Fibroblast of lung (primary cell): ENCODE results near the gene APPL2. TPM values are rescaled to one million over a fixed set of nuclear protein-coding genes. Genes with fewer than 3 reads are reported as not detected.
A peak's percentile ranks its signal among the peaks of the same experiment; 100 is the strongest.

Experiments used
- DNase-seq, 2 donors: peaks; one replicate each; pipeline versions ENCODE4 v3.0.0 to v3.0.0-alpha.2; 2010; ENCODE audit warnings: low read depth in 2 of 2
- H2AFZ ChIP-seq: 2 replicates; pipeline ENCODE4 v1.5.1; 2012; ENCODE audit warnings: low read length, control low read depth, inconsistent platforms
- H3K27ac ChIP-seq: 2 replicates; pipeline ENCODE4 v1.5.1; 2011; ENCODE audit warnings: low read length, control low read depth; ENCODE audit not compliant: insufficient read depth
- H3K27me3 ChIP-seq: 2 replicates; pipeline ENCODE4 v1.5.1; 2011; ENCODE audit warnings: mild to moderate bottlenecking, low read length; ENCODE audit not compliant: control insufficient read depth, insufficient read depth
- H3K36me3 ChIP-seq: 2 replicates; pipeline ENCODE4 v1.5.1; 2011; ENCODE audit warnings: low read length; ENCODE audit not compliant: control insufficient read depth, insufficient read depth
- H3K4me1 ChIP-seq: 2 replicates; pipeline ENCODE4 v1.5.1; 2011; ENCODE audit warnings: low read length; ENCODE audit not compliant: control insufficient read depth, insufficient read depth; ENCODE audit errors: extremely low read depth
- H3K4me2 ChIP-seq: 2 replicates; pipeline ENCODE4 v1.5.1; 2011; ENCODE audit warnings: low read length, control low read depth; ENCODE audit not compliant: insufficient read depth; ENCODE audit errors: extremely low read depth
- H3K4me3 ChIP-seq, 4 experiments: fragments of 200-600 bp in 1 of 4; sonication (generic) in 1 of 4; replicated peaks in 1 of 4; 2 replicates each; pipeline ENCODE4 v1.5.1; 2011 to 2016; ENCODE audit warnings: low read length in 4 of 4, low read depth in 3 of 4, mild to moderate bottlenecking in 3 of 4, control low read depth in 2 of 4, inconsistent platforms in 1 of 4, mixed read lengths in 1 of 4; ENCODE audit not compliant: insufficient read depth in 1 of 4; ENCODE audit errors: control extremely low read depth in 1 of 4
- H3K79me2 ChIP-seq: 2 replicates; pipeline ENCODE4 v1.5.1; 2012; ENCODE audit warnings: mild to moderate bottlenecking, low read length, inconsistent platforms; ENCODE audit not compliant: control insufficient read depth, insufficient read depth
- H3K9ac ChIP-seq: 2 replicates; pipeline ENCODE4 v1.5.1; 2011; ENCODE audit warnings: mild to moderate bottlenecking, low read length, control low read depth; ENCODE audit not compliant: insufficient read depth
- H3K9me3 ChIP-seq: 2 replicates; pipeline ENCODE4 v1.5.1; 2012; ENCODE audit warnings: low read depth, low read length; ENCODE audit not compliant: control insufficient read depth, insufficient read depth
- H4K20me1 ChIP-seq: 2 replicates; pipeline ENCODE4 v1.5.1; 2011; ENCODE audit warnings: low read length; ENCODE audit not compliant: control insufficient read depth, insufficient read depth; ENCODE audit errors: extremely low read depth
- EZH2 ChIP-seq: IDR thresholded peaks from 2 replicates; pipeline ENCODE4 v1.5.1; 2012; ENCODE audit warnings: low read length, control low read depth, mild to moderate bottlenecking; ENCODE audit errors: missing control alignments
- polyA plus RNA-seq, 2 donors: library from polyadenylated mRNA; depleted of rRNA in 1 of 2; stranded (reverse) in 1 of 2; unstranded in 1 of 2; fragments of >200 nt; gene quantifications; 2 replicates each; pipeline ENCODE4 v1.2.1, GENCODE V29; 2011 to 2012; ENCODE audit warnings: missing spikeins in 1 of 2
- total RNA-seq: library from RNA; depleted of rRNA; stranded (reverse); fragments of >200 nt; gene quantifications from 2 replicates; pipeline ENCODE4 v1.2.1, GENCODE V29; 2014
- TF ChIP-seq, protein P1 (sequence below), 2 donors: IDR thresholded peaks in 1 of 2; conservative IDR thresholded peaks in 1 of 2; 1 replicate in 1 of 2; 2 replicates in 1 of 2; pipeline ENCODE4 v1.5.1; 2011 to 2012; ENCODE audit warnings: low read length in 2 of 2, control low read depth in 1 of 2, inconsistent platforms in 1 of 2, low read depth in 1 of 2, mild to moderate bottlenecking in 1 of 2

Gene APPL2
- total and polyA plus RNA-seq, 2 donors (not counting 1 experiment from before 2014, with no cell fraction given), result 53.8 to 68.0 TPM

- H3K4me1 ChIP-seq, result no peaks in the 10 kb centered on the region
- no peaks in the 10 kb centered on the region for H3K36me3 ChIP-seq
- DNase-seq, result no peak
- H4K20me1 ChIP-seq, result no peaks in the 10 kb centered on the region
- no peak overlapping the region for H2AFZ ChIP-seq
- no peak overlapping the region for H3K9ac ChIP-seq
- H3K27ac ChIP-seq, result no peak overlapping the region
- peaks cover 29% of the 10 kb centered on the region for H3K79me2 ChIP-seq
- no peak overlapping the region for H3K4me2 ChIP-seq
- TF ChIP-seq, protein P1, sequence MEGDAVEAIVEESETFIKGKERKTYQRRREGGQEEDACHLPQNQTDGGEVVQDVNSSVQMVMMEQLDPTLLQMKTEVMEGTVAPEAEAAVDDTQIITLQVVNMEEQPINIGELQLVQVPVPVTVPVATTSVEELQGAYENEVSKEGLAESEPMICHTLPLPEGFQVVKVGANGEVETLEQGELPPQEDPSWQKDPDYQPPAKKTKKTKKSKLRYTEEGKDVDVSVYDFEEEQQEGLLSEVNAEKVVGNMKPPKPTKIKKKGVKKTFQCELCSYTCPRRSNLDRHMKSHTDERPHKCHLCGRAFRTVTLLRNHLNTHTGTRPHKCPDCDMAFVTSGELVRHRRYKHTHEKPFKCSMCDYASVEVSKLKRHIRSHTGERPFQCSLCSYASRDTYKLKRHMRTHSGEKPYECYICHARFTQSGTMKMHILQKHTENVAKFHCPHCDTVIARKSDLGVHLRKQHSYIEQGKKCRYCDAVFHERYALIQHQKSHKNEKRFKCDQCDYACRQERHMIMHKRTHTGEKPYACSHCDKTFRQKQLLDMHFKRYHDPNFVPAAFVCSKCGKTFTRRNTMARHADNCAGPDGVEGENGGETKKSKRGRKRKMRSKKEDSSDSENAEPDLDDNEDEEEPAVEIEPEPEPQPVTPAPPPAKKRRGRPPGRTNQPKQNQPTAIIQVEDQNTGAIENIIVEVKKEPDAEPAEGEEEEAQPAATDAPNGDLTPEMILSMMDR (conservative IDR thresholded peaks at IDR 0.05 in 1 of 2, IDR thresholded peaks at IDR 0.05 in 1 of 2; ENCODE audit: low read depth in 1 of 2, low read length in 2 of 2), result no peak
- no peak for TF ChIP-seq EZH2
- H3K4me3 ChIP-seq, result no peak overlapping the region
- H3K9me3 ChIP-seq, result no peaks in the 10 kb centered on the region
- H3K27me3 ChIP-seq, result no peaks in the 10 kb centered on the region
Observed at GRCh38 chr12:105237666-105238065, 1.7 kb upstream of the APPL2 start.

- peaks cover 5% of the 10 kb centered on the region for H3K4me1 ChIP-seq
- peak overlapping the region; percentile 89 for H3K9ac ChIP-seq
- H3K4me3 ChIP-seq, result peak overlapping the region; percentile 85 to 96 (median 91)
- H3K27me3 ChIP-seq, result no peaks in the 10 kb centered on the region
- TF ChIP-seq EZH2, result no peak
- TF ChIP-seq, protein P1 (conservative IDR thresholded peaks at IDR 0.05 in 1 of 2, IDR thresholded peaks at IDR 0.05 in 1 of 2; ENCODE audit: low read depth in 1 of 2, low read length in 2 of 2), result no peak
- DNase-seq, result peak in 1 of 2 donors; percentile 37
- no peaks in the 10 kb centered on the region for H4K20me1 ChIP-seq
- no peaks in the 10 kb centered on the region for H3K36me3 ChIP-seq
- peak overlapping the region; percentile 96 for H3K27ac ChIP-seq
- H3K79me2 ChIP-seq, result peaks cover 53% of the 10 kb centered on the region
- H2AFZ ChIP-seq, result peak overlapping the region; percentile 36
- peak overlapping the region; percentile 92 for H3K4me2 ChIP-seq
- no peaks in the 10 kb centered on the region for H3K9me3 ChIP-seq
Observed at GRCh38 chr12:105235281-105235731, 668 bp downstream of the APPL2 start.

DNA sequence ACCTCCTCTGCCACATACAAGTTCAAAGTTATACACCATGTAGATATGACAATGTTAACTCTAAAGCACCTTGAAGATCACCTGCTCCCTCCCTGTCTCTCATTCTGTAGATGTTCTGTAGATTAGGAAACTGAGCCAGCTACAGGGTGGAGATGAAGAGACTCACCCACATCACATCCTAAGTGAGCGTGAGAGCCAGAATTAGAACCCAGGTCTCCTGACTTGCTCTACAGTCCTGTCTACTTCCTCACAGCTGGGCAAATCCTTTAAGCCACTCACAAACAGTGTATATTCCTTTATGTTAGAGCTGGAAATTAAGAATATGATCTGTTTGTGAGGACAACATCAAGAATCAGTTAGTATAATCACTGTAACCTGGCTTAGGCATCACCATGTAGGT is 1.8 kb downstream of the APPL2 start:
- DNase-seq, result no peak
- no peak overlapping the region for H3K9ac ChIP-seq
- no peak for TF ChIP-seq EZH2
- TF ChIP-seq, protein P1 (conservative IDR thresholded peaks at IDR 0.05 in 1 of 2, IDR thresholded peaks at IDR 0.05 in 1 of 2; ENCODE audit: low read depth in 1 of 2, low read length in 2 of 2), result no peak
- H3K4me3 ChIP-seq, result peak overlapping the region; percentile 85 to 96 (median 91)
- no peaks in the 10 kb centered on the region for H3K9me3 ChIP-seq
- no peaks in the 10 kb centered on the region for H4K20me1 ChIP-seq
- H2AFZ ChIP-seq, result no peak overlapping the region
- no peaks in the 10 kb centered on the region for H3K36me3 ChIP-seq
- no peaks in the 10 kb centered on the region for H3K27me3 ChIP-seq
- peaks cover 60% of the 10 kb centered on the region for H3K79me2 ChIP-seq
- no peak overlapping the region for H3K27ac ChIP-seq
- peaks cover 8% of the 10 kb centered on the region for H3K4me1 ChIP-seq
- peak overlapping the region; percentile 92 for H3K4me2 ChIP-seq
